ENCODE data around the gene SDCCAG8.

The SDCCAG8 gene

DNA sequence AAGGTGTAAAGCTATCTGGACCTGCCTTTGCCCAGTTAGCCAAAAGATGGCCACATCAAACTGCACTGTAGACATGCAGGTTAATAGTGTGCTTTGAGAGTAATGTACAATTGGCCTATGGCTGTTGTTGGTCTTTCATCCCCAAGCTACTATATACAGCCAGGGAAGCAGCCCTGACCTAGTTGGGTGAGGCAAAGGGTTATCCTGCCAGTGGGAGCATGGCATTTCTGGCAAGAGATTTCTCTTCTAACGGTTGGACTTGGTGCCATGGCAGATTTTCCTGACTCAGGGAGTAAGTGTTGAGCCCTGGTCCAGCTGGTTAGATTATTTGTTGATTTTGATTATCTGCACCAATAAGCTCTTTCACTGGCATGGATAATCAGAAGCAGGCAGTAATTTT is 119.8 kb downstream of the SDCCAG8 start:
- in situ Hi-C loops (cut with MboI; ENCODE audit: low sequenced_read_pairs) = no loop called here

- in situ Hi-C loops (cut with MboI; ENCODE audit: low sequenced_read_pairs) = no loop called here
These were observed 122.8 kb downstream of the SDCCAG8 start for GRCh38 chr1:243378669-243379068.

DNA sequence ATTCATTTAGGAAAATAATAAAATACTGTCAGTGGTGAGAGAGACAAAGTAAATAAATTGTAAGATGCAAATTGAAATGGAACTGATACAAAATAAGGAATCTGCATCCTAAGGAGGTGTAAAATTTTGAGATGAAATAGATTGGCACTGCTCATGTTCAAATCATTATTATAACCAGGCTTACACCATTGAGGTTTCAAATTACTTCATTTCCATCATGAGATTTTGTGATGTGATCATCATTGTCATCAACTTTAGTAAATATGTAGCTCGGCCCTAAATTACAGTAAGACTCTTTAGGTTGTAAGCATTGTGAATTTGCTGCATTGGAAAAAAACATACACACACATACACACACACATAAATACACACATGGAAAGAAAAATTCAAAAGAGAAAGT is 123.4 kb downstream of the SDCCAG8 start:
- in situ Hi-C loops (cut with MboI; ENCODE audit: low sequenced_read_pairs) = no loop called here

DNA sequence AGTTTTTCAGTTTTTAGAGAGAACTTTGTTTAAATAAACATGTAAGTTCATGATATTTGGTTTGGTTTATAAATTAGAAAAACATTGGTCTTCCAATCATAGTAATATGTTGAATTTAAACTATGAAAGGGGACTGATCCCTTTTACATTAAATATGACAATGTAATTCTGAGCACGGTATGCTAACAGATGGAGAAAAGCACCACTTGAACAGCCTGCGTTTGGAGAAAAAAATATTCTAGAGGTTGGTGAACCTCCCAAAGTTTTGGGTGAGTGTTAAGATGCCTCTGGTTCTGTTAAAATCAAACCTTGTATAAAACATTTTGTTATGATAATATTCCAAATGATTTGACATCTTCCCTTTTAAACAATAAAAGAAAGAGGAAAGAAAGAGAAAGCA is 123.9 kb downstream of the SDCCAG8 start:
- in situ Hi-C loops (cut with MboI; ENCODE audit: low sequenced_read_pairs) = no loop called here

DNA sequence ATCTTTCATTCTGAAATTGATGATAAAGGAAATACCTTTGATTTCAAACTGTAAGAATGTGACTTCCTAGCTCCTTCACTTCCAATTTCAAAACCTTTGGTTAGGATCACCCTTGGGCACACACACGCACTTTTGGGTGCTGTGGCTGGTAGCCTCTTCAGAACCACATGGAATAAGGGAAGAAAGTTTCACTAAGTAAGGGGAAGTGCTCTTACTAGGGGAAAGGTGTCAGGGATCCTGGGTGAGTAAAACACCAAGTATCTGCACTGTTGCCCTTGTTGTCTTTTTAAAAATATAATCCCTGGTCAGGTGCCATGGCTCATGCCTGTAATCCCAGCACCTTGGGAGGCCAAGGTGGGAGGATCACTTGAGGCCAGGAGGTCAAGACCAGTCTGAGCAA is 132.4 kb downstream of the SDCCAG8 start:
- in situ Hi-C loops (cut with MboI; ENCODE audit: low sequenced_read_pairs) = no loop called here

GRCh38 chr1:243390162-243390791 is 134.4 kb downstream of the SDCCAG8 start:
- in situ Hi-C loops (cut with MboI; ENCODE audit: low sequenced_read_pairs) = no loop called here

DNA sequence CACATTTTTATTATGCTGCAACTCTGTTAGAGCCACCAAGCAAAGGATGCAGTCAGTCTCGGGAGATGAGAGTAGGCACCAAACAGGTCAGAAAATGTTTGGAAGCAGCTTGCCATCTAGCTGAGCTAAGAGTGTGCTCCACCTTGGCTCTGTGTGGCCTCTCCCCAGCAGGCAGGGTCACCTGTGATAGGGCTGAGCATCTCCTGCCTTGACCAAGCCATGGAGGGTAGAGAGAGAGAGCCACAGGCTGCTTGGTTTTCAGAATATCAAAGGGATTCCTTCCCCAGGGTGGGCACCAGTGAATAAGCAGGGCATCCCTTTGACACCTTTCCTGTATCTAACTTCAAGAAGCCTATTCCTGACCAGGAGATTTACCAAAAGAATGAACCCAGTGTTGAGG is 135.5 kb downstream of the SDCCAG8 start:
- in situ Hi-C loops (cut with MboI; ENCODE audit: low sequenced_read_pairs) = no loop called here

- in situ Hi-C loops (cut with MboI; ENCODE audit: low sequenced_read_pairs) = no loop called here
These were observed 137.3 kb downstream of the SDCCAG8 start for GRCh38 chr1:243393096-243393495.

DNA sequence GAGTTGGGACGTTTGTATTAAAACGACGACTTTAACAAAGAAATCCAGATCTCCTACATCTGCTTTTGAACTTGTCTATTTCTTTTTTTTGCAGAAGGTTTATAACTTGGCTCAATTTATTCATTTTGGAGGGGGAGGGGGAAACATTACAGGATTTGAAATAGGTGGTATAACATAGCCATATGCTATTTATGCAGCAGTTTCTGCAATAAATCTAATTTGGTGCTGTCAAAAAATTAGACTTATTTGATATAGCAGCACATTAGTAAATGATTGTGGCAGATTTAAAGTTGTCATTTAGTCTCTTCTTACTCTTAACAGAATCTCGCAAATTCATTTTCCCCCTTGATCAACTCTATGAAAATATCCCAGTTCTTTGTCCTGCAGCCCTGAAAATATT is 138.2 kb downstream of the SDCCAG8 start:
- in situ Hi-C loops (cut with MboI; ENCODE audit: low sequenced_read_pairs) = no loop called here

DNA sequence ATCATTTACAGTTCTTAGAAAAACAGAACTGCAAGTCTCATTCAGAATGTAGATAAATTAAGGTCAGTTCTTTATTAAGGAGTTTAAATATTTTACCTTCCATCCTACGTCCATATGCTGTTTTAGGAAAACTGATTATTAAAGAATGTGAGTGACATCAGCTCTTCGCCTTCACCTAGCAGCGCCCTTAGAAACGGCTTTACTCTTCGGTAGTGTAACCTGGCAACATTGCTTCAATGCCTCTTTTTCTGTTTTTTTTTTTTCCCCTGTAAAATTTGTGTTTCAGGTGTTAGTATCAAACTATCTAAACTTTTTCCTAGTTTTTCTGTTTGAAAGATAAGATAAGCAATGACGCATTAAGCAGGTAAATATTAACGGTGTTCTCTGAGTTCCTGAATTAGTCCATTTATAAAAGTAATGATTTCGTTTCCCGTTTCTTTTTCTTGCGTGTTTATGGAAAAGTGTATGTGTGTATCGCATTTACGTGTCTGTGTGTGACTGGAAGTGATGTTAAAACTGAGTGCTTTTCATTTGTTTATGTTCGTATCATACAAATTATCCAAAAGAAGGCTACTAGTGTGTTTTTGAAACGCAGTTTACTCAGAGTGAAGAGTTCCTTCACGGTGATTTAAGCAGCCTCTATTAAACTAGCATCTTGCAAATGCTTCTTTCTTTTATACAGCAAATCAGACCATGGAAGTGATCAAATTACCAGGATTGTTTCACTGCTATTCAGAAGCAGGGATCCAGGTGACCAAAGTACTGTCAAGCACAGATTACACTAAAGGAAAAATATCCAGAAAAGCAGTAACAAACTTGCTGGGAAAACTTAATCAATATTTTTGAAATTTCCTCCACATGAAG is 139.0 kb downstream of the SDCCAG8 start:
- in situ Hi-C loops (cut with MboI; ENCODE audit: low sequenced_read_pairs) = no loop called here

DNA sequence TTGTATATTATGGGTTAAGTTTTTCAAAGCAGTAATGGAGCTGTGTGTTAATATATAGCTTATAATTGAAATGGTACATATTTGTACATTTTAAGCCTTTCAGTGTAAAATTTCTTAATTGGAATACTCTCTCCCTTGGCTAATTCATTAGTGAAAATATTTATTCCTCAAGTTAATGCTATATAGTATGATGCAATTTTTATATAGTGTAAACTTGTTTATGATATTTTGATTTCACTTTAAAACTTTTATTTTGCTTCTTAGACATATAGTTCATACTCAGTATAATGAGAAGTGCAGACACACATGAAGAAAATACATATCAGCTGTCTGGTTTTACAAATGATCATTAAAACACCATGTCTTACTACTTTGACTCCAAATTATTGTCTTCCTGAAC is 140.6 kb downstream of the SDCCAG8 start:
- in situ Hi-C loops (cut with MboI; ENCODE audit: low sequenced_read_pairs) = no loop called here

DNA sequence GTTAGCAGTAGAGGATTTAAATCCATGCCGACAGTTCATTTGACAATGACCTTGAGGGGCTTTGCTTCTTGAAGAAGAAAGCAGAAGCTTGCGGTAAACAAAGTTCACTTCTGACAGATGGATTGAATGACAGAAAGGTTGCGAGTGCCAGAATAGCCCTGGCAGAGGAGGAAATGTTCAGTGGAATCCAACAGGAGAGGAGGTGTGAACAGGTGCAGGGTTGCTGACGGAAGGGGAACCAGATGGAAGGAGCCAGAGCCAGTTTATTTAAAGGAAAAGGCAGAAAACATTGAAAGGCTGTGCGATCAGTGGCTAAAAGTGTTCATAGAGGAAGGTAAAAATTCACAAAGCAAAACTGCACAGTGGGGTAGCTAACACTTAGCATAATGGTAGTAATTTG is 141.0 kb downstream of the SDCCAG8 start:
- in situ Hi-C loops (cut with MboI; ENCODE audit: low sequenced_read_pairs) = no loop called here

DNA sequence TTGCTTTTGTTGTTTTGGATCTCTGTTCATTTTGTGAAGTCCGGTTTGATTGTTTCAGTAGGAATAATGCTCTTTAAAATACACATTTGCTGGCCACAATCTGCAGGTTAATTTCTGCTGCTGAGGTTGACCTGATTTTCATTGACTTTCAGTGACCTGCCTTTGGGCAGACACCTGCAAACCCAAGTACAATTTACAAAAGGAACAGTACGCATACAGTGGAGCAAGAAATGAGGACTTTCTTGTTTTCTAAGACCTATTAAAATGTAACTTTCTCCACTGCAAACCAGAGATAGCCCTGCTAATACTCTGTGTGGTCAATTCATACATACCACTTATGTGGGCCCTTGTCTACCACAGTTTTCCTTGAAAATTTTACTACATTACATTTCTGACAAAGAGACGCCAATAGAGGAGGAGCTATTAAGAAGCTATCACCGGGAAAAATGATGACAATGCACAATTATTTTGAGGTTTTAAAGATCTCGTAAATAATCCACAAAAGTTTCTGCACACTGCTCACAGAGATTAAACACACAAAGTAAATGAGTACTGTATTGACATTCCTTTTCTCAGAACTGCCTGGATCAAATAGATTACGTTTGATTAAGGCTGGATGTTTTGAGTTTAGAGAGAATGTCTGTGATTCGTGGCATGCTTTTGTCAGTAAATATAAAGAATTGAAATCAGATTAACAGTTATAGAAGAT is 141.9 kb downstream of the SDCCAG8 start:
- in situ Hi-C loops (cut with MboI; ENCODE audit: low sequenced_read_pairs) = no loop called here

- in situ Hi-C loops (cut with MboI; ENCODE audit: low sequenced_read_pairs) = no loop called here
These were observed 143.8 kb downstream of the SDCCAG8 start for GRCh38 chr1:243399561-243400155.

GRCh38 chr1:243402868-243403267 is 147.0 kb downstream of the SDCCAG8 start:
- in situ Hi-C loops (cut with MboI; ENCODE audit: low sequenced_read_pairs) = no loop called here

GRCh38 chr1:243406424-243406823 is 150.6 kb downstream of the SDCCAG8 start:
- in situ Hi-C loops (cut with MboI; ENCODE audit: low sequenced_read_pairs) = no loop called here

DNA sequence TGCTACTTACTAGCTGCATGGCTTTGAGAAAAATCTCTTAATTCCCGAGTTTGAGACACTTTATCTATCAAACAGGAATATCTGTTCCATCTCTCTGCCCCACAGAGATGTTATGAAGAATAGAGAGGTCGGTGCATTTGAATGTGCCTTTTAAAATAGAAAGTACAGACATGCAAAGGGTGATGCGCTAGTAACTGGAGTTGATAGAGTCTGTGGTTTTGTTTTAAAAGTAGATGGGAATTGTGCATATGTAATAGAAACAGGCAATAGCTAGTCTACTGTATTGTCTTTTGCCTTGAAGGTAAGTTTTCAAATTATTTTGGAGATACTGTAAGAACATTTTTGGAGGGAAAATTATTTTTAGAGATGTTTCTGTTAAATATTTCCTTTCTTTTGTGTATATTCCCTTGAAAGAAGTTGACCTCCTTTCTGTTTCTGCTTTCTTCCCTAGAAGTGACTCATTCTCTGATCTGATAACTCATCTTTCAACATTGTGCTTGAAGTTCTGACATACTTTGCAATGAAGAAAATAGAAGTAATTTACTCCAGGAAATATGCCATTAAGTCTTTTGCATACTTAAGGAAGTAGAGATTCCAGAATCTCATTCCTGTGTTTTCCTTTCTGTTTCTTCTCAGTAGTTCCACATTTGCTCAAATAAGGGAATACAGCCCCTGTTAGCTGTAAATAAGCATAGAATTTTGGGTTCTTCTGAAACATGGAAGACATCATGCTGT is 151.6 kb downstream of the SDCCAG8 start:
- in situ Hi-C loops (cut with MboI; ENCODE audit: low sequenced_read_pairs) = no loop called here

GRCh38 chr1:243408479-243408878 is 152.6 kb downstream of the SDCCAG8 start:
- in situ Hi-C loops (cut with MboI; ENCODE audit: low sequenced_read_pairs) = no loop called here

GRCh38 chr1:243409284-243409683 is 153.4 kb downstream of the SDCCAG8 start:
- in situ Hi-C loops (cut with MboI; ENCODE audit: low sequenced_read_pairs) = no loop called here

- in situ Hi-C loops (cut with MboI; ENCODE audit: low sequenced_read_pairs) = no loop called here
These were observed 155.6 kb downstream of the SDCCAG8 start for GRCh38 chr1:243411472-243411871.
